ENCODE data around the gene DPF3.
A peak's percentile ranks its signal among the peaks of the same experiment; 100 is the strongest.

DPF3 gene

GRCh38 chr14:72739446-72740405 is 154.2 kb downstream of the DPF3 start:
- no peak for DNase-seq

- no peak for DNase-seq
Observed at GRCh38 chr14:72738161-72738611, 155.7 kb downstream of the DPF3 start.

- no peak for DNase-seq
Observed at GRCh38 chr14:72737560-72737943, 156.3 kb downstream of the DPF3 start.

- no peak for DNase-seq
Observed at GRCh38 chr14:72736786-72737559, 156.9 kb downstream of the DPF3 start.

GRCh38 chr14:72736308-72736707 is 157.6 kb downstream of the DPF3 start:
- no peak for DNase-seq

DNA sequence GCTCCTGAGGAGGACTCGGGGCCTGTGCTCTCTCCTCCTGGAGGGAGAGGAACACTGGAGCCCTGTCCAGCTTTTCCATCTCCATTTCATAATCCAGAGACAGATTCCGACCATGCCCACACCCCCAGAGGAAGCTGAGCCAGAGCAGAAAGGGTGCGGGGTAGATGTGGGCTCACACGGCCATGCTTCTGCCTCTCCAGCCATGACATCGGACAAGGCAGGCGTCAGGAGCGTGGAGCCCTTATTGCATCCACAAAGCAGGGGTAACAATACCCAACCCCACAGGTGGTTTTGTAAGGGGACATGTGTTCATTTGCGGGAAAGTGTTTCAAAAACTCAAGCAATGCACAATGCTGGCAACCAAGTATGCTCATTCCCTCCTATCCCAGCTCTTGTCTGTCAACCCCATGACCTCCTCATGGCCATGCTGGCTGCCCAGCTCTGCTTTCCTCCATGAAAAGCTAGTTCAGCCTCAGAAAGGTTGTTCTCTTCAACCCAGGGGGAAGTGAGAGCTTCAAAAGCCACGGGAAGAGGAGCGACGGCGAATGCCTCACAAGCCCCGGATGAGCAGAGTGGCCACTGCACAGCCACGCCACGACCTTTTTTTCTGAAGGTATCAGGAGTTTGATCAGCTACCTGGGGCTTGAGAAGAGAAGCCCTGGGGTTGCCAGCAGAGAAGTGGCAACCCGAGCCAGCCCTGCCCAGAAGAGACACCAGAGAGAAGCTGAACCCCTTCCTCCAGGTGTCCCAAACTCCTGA is 161.7 kb downstream of the DPF3 start:
- no peak for DNase-seq

DNA sequence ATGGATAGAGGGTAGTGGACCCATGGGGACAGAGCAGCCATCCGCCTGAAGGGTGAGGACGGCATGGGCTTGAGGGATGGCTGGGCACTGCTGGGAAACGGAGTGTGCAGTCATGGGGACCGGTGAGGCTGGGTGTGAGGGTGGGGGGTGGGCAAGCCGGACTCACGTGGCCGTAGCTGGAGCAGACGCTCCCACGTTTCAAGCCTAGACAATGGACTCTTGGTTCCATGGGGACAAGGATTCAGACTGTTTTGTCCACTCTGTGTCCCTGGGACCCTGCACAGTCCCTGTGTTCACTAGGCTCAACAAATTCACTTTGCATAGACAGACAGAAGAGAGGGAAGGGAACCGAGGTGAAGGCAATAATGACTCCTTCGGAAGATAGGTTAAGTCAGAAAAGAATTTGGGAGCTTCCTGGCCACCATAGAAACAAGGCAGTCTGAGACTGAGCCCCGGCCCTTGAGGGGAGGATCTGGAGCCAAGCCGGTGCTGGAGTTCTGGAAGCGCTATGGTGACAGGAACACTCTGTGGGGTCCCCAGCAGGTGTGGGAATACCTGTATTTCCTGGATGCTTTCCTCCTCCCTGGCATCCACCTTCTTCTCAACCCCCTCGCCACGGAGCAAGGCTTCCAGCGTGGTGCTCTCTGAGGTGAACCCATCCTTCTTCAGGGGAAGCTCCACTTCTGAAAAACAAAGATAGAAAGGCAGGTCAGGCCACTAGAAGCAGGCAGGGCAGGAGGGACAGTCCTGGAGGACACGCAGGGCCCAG is 162.5 kb downstream of the DPF3 start:
- DNase-seq = no peak

GRCh38 chr14:72730468-72730867 is 163.4 kb downstream of the DPF3 start:
- DNase-seq = no peak

DNA sequence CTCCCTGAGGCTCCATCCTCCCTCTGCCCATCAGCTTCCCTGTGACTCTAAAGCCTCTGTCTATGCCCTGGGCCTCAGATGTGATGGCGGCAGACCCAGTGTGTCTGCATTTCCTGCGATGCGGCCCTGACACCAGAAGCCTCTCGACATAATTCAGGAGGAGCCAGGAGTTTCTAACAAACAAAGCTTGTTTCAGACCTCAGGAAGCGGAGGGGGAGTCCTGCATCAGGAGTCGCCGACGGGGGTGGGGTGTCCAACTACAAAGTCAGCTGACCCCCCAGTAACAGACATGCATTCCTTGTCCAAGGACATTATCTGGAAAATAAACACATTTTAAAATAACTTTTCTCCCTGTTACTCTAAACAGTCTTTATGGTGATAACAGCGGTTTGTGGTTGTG is 167.5 kb downstream of the DPF3 start:
- no peak for DNase-seq

- DNase-seq = peak in 1 of 2 donors; percentile 14
Observed at GRCh38 chr14:72723858-72724530, 169.9 kb downstream of the DPF3 start.

- DNase-seq = no peak
Observed at GRCh38 chr14:72722201-72722785, 171.6 kb downstream of the DPF3 start.

- no peak for DNase-seq
Observed at GRCh38 chr14:72721083-72721482, 172.8 kb downstream of the DPF3 start.

GRCh38 chr14:72717220-72717619 is 176.7 kb downstream of the DPF3 start:
- no peak for DNase-seq

GRCh38 chr14:72716476-72716875 is 177.4 kb downstream of the DPF3 start:
- no peak for DNase-seq

- DNase-seq = no peak
Observed at GRCh38 chr14:72715850-72716228, 178.1 kb downstream of the DPF3 start.

DNA sequence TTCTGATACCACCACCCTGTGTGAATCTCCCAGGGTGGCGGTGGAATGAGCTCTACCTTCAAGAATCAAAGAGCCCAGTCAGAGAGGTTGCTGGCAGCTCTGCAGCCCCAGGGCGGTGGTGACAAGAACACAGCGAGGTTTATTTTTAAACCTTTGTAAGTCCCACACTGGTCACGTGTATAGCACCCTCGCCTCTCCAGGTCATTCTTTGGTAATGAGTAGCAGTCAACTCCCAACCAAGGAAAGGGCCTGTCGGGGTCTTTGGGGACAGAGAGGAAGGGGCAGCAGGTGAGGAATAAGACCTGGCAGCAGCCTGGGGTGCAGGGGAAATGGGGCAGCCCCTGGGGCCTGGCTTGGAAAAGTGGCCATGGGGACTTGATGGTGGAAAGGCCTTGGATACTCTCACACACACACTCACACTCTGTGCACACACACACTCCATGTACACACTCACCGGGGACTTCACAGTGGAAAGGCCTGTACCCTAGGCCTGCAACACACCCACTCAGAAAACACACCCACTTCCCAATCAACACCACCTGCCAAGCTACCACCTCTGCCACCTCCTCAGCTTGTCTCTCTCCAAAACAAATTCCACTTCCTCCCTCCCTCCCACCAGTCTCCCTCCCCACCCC is 178.6 kb downstream of the DPF3 start:
- peak in 1 of 2 donors; percentile 9 for DNase-seq

- no peak for DNase-seq
Observed at GRCh38 chr14:72714871-72715214, 179.1 kb downstream of the DPF3 start.

DNA sequence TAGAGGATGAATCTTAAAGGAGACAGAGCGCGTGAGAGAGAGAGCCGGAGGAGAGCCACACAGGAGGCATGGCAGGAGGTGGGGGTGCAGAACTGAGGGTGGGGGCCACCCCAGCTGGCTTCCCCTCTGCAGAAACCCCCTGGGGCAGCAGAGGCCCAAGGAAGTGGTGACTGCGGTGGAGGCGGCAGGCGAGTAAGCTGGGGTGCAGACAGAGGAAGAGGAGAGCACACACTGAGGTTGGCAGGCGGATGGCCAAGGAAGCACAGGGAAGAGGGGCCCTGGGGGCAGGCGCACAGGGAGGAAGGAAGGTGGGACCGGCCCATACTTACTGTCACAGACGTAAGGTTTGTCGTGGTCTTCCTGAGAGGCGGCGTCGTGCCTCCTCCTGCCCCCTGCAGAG is 179.8 kb downstream of the DPF3 start:
- DNase-seq = peak in 1 of 2 donors; percentile 10

GRCh38 chr14:72711936-72712335 is 182.0 kb downstream of the DPF3 start:
- DNase-seq = no peak

DNA sequence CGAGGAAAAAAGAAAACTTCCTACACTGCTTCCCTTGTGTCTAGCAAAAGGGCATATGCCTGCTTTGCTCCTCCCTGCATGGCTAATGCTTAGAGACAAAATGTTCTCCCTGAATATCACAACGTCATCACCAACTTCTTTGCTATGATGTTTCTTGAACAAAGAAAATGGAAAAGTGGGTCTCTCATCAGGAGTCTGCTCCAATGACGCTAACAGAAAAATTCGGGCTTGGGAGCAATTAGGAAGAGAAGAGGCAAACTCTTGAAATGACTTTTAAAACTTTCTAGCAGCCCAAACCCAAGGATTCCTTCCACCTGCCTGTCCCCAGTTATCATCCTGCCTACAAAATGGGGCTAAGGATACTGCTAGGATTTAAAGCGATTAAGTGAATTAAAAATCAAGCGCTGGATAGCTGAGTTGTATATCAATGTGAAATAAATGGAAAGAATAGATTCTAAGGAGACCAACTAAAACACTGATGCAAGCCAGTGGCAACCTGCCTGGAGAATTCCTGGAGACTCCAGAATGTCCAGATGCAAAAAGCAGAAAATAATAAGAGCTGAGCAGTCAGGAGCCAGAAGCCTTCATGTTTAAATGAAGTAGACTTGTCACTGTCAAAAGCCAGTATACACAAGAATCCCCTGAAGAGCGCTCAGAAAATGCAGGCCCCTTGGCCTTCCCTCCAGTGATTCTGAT is 183.8 kb downstream of the DPF3 start:
- DNase-seq = no peak

All from inflammatory macrophage (primary cell).